ENCODE measurements around the gene SETD5.

- TF ChIP-seq POLR2AphosphoS5 (IDR thresholded peaks at IDR 0.05) (no peak), CTCF (IDR thresholded peaks at IDR 0.05) (no peak), POLR2A (IDR thresholded peaks at IDR 0.05) (no peak)
Observed at GRCh38 chr3:9387322-9387655, 10.1 kb upstream of the SETD5 start.
